PC-3 (cell line): Measurements from ENCODE around the gene ADAMTS17.

Experiments
- CTCF ChIP-seq: fragments of 300-600 bp; sonication (generic); conservative IDR thresholded peaks from 2 replicates; pipeline ENCODE4 v1.5.1; 2017; ENCODE audit warnings: antibody characterized with exemption, low read depth, mild to moderate bottlenecking, low read length
- EZH2phosphoT487 ChIP-seq: fragments of 300-600 bp; sonication (generic); IDR thresholded peaks from 2 replicates; pipeline ENCODE4 v1.6.1; 2018; ENCODE audit warnings: mild to moderate bottlenecking, antibody characterized with exemption, low read length, borderline replicate concordance

DNA sequence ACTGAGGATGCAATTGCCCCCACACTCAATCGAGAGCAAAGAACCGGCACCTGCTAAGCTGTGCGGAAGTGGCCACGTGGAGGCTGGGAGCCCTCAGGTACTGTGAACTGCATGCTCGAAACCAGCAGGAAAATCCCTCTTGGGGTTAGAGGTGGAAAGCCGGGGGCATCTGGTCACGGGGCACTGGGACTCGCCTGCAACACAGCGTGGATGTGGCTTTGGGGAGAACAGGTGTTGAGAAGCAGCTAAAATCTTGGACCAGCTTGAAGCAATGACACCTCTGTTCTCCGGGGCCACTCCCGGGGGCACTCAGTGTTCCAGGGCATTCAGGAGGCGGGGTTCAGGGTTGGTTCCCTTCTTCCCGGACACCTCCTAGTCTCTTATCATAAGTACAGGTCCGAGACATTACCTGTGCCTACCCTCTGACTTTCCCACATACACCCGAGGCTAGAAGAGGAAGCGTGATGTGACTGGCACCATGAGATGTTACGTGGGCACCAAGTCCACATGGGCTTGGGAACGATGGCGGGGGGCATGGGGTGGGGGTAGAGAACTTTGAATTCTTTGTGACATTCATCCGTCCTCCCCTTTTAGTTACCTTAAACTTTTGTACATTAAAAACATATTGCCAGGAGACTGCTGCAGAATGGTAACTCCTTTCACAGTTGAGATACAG, 172.0 kb downstream of the ADAMTS17 start:
- TF ChIP-seq CTCF (no peak), EZH2phosphoT487 (no peak)
